ENCODE measurements around the gene ZBED1.

ZBED1 gene

GRCh38 chrX:2500803-2501558, at the start of gene ZBED1, which contains the start of gene DHRSX:
Gene ZBED1, minus strand, starts transcription at chrX:2500976. Its CDS starts 10,257 bp downstream, at chrX:2490719.
Gene DHRSX, minus strand, starts transcription at chrX:2500976. Its CDS starts 51 bp downstream, at chrX:2500925.
- TF ChIP-seq CTCF (conservative IDR thresholded peaks at IDR 0.05): no peak
- H3K27ac ChIP-seq: peak within 1 kb of the TSS; percentile 83

- TF ChIP-seq CTCF (conservative IDR thresholded peaks at IDR 0.05): no peak
- no peak overlapping the region for H3K27ac ChIP-seq
These were observed 49.1 kb upstream of the ZBED1 start for GRCh38 chrX:2549876-2550275.

GRCh38 chrX:2548711-2549423, 48.1 kb upstream of the ZBED1 start:
- TF ChIP-seq CTCF (conservative IDR thresholded peaks at IDR 0.05): no peak
- no peak overlapping the region for H3K27ac ChIP-seq

- H3K27ac ChIP-seq: no peak overlapping the region
- TF ChIP-seq CTCF (conservative IDR thresholded peaks at IDR 0.05): no peak
These were observed 47.0 kb upstream of the ZBED1 start for GRCh38 chrX:2547736-2548135.

- no peak for TF ChIP-seq CTCF (conservative IDR thresholded peaks at IDR 0.05)
These were observed 45.7 kb upstream of the ZBED1 start for GRCh38 chrX:2546496-2546895.

GRCh38 chrX:2545144-2545543, 44.4 kb upstream of the ZBED1 start:
- no peak overlapping the region for H3K27ac ChIP-seq
- no peak for TF ChIP-seq CTCF (conservative IDR thresholded peaks at IDR 0.05)

More at GRCh38 chrX:2546496-2546895, 45.7 kb upstream of the ZBED1 start:
- no peak overlapping the region for H3K27ac ChIP-seq

GRCh38 chrX:2542826-2543521, 42.2 kb upstream of the ZBED1 start:
- TF ChIP-seq CTCF (conservative IDR thresholded peaks at IDR 0.05): no peak
- H3K27ac ChIP-seq: no peak overlapping the region

Data from VCaP (cell line).